Heart right ventricle (tissue), 16 donors: ENCODE measurements around the gene AURKAIP1. TPM values are rescaled to one million over a fixed set of nuclear protein-coding genes. Genes with fewer than 3 reads are reported as not detected.

Experiments
- ATAC-seq, 8 donors: fragments of 200-7000 bp; cut with Tn5 transposase; one replicate each; pipeline ENCODE4 v1.9.1; 2020; ENCODE audit warnings: mild to moderate bottlenecking in 8 of 8, moderate library complexity in 8 of 8, moderate number of reproducible peaks in 1 of 8
- DNase-seq, 2 donors: peaks; one replicate each; pipeline ENCODE4 v3.0.0-alpha.2; 2020
- H3K27ac ChIP-seq, 10 donors: fragments of 200-600 bp; sonication (generic) in 2 of 10; one replicate each; pipeline versions ENCODE4 v1.5.0 to v1.8.0; 2020 to 2022; ENCODE audit warnings: mild to moderate bottlenecking in 3 of 10
- H3K27me3 ChIP-seq, 7 donors: fragments of 200-600 bp; one replicate each; pipeline ENCODE4 v1.8.0; 2021 to 2022; ENCODE audit warnings: mild to moderate bottlenecking in 2 of 7
- H3K36me3 ChIP-seq, 9 donors: fragments of 200-600 bp; sonication (generic) in 1 of 9; one replicate each; pipeline versions ENCODE4 v1.5.0 to v1.8.0; 2020 to 2022; ENCODE audit warnings: mild to moderate bottlenecking in 2 of 9
- H3K4me1 ChIP-seq, 9 donors: fragments of 200-600 bp; sonication (generic) in 1 of 9; one replicate each; pipeline versions ENCODE4 v1.5.0 to v1.8.0; 2020 to 2022; ENCODE audit warnings: mild to moderate bottlenecking in 4 of 9
- H3K4me3 ChIP-seq, 10 donors: fragments of 200-600 bp; sonication (generic) in 2 of 10; one replicate each; pipeline versions ENCODE4 v1.5.0 to v1.8.0; 2020 to 2022; ENCODE audit warnings: mild to moderate bottlenecking in 7 of 10, moderate library complexity in 2 of 10
- H3K9me3 ChIP-seq, 11 donors: fragments of 200-600 bp in 10 of 11; sonication (generic) in 2 of 11; one replicate each; pipeline versions ENCODE4 v1.5.0 to v1.8.0; 2013 to 2022; ENCODE audit warnings: mild to moderate bottlenecking in 2 of 11, control low read depth in 1 of 11, moderate library complexity in 1 of 11
- WGBS, 2 donors: extraction: QIAGEN DNeasy Blood & Tissue Kit; methylation state at CpG; one replicate each; pipeline ENCODE4 v1.1.7; 2013; ENCODE audit warnings: inconsistent platforms in 1 of 2; 5-methylcytosine and 5-hydroxymethylcytosine counted together
- intact Hi-C, 10 donors: fragments of 100-400 bp; cut with DNase I; formaldehyde crosslinking; loops; one replicate each; pipeline versions ENCODE4 v1.11.1 to v1.14.2; 2022
- polyA plus RNA-seq, 2 donors: library from polyadenylated mRNA; stranded (reverse); fragments of 200-250 nt; gene quantifications; one replicate each; pipeline ENCODE4 v1.2.3, GENCODE V29; 2013
- total RNA-seq, 10 donors: library from RNA; stranded (reverse); fragmentation: NEBNext Ultra II Directional in 3 of 10; extraction: Animal tissue kit (Norgen Biotek cat#: 25700) in 3 of 10; gene quantifications; one replicate each; pipeline versions ENCODE4 v1.2.1 to v1.2.4, GENCODE V29; 2021 to 2023
- TF ChIP-seq, protein P1 (sequence below), 9 donors: fragments of 200-600 bp; sonication (generic) in 2 of 9; IDR thresholded peaks; one replicate each; pipeline versions ENCODE4 v1.5.0 to v1.8.0; 2021 to 2022; ENCODE audit warnings: antibody characterized with exemption in 9 of 9, mild to moderate bottlenecking in 5 of 9, moderate library complexity in 1 of 9
- donor health status: Arrhythmogenic right ventricular cardiomyopathy.
- donor health status: ischemic (EF 13 %, LVEDD 7.1; RV severe dilation, severe dysfunction).
- donor health status: healthy with polysubstance abuse.
- donor health status: DM: no; HTN: yes; CAD: no.
- donor health status: DM: no; HTN: no; CAD: no.
- donor health status: ischemic (EF 25% LVEDD 6.9; RV normal size, moderate dysfunction).
- donor health status: ischemic (EF 25% LVEDD 5.7; RV mildly dilated, moderate dysfunction).
- donor health status: healthy.
- donor health status: DM: yes; HTN: yes; CAD: no.
- donor health status: Ischemic cardiomyopathy.
- donor health status: ischemic (EF 35%, LVEDD 5.7; RV mildly dilated, moderate dysfunction).
- donor health status: nonischemic (EF 11% LVEDD 7.7; RV severe dilation, severe dysfunction).
- donor health status: DM: yes; HTN: yes; CAD: no.
- donor health status: PGD.
- donor health status: ischemic (EF 29% LVEDD 5.4; RV normal size, mild dysfunction).
- donor health status: nonischemic (EF 23%, LVEDD 6.1; RV moderate dilation, normal function).

The AURKAIP1 gene
- total and polyA plus RNA-seq, 12 donors = 176 to 528 (median 196) TPM

DNA sequence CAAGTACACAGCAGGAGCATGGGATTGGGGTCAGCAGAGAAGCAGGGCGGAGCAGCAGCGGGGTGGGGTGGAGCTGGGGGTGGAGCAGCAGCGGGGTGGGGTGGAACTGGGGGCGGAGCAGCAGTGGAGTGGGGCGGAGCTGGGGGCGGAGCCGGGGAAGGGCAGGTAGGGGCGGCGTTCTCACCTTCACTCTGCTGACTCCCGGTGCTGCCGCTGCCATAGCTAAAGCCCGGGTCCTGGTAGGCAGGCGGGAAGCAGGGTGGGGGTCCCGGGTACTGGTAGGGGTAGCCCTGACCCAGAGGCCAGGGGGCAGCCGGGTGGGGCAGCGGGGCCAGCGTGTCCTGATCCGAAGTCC is 37.2 kb downstream of the AURKAIP1 start:
- no peak overlapping the region for H3K4me3 ChIP-seq
- intact Hi-C loops = no loop called here
- WGBS, 2 donors = 82 to 86% methylated on average over 18 of the region's 18 CpGs
- DNase-seq (no peak), ATAC-seq (no peak)
- TF ChIP-seq, protein P1, sequence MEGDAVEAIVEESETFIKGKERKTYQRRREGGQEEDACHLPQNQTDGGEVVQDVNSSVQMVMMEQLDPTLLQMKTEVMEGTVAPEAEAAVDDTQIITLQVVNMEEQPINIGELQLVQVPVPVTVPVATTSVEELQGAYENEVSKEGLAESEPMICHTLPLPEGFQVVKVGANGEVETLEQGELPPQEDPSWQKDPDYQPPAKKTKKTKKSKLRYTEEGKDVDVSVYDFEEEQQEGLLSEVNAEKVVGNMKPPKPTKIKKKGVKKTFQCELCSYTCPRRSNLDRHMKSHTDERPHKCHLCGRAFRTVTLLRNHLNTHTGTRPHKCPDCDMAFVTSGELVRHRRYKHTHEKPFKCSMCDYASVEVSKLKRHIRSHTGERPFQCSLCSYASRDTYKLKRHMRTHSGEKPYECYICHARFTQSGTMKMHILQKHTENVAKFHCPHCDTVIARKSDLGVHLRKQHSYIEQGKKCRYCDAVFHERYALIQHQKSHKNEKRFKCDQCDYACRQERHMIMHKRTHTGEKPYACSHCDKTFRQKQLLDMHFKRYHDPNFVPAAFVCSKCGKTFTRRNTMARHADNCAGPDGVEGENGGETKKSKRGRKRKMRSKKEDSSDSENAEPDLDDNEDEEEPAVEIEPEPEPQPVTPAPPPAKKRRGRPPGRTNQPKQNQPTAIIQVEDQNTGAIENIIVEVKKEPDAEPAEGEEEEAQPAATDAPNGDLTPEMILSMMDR (IDR thresholded peaks at IDR 0.05) = no peak
- no peaks in the 10 kb centered on the region for H3K27me3 ChIP-seq
- peaks cover 0 to 63% (median 9%) of the 10 kb centered on the region in 9 donors for H3K36me3 ChIP-seq
- no peaks in the 10 kb centered on the region for H3K4me1 ChIP-seq
- no peak overlapping the region for H3K27ac ChIP-seq
- H3K9me3 ChIP-seq = no peaks in the 10 kb centered on the region

DNA sequence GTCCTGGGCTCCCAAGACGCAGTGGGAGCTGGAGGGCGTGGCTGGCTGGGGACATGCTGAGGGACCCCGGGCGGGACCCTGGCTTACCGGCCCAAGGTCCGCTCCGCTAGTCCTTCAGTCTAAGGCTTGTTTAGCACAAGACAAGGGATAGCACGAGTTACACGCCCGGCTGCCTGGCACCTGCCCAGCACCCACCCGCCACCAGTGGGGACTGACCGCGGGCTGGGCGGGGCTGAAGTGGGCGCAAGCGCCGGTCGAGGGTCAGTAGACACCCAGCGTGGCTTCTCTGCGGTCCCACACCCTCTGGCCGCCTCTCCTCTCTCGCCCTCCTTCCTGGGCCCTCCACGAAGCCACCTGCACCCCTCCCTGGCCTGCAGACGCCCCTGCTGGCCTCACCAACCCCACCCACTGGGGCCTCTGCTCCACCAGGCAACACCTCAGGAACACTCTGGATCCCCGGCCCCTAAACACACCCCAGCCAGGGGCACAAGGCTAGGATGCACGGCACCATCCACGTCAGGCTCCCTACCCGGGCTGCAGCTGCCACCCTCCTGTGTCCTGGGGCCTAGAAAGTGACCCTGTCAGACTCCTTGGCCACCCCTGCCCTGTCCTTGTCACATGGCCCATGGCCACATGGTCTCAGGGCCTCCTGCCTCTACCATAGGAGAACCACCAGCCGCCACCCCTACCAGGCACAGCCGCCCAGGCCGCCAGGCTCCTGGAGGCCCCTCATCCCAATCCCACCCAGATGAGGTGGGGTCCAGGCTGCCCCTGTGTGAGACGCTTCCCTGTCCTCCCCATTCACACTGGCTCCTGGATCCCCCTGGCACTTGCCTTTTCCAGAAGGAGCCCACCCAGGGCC is 37.8 kb downstream of the AURKAIP1 start:
- Histone ChIP-seq H3K9me3 (no peaks in the 10 kb centered on the region), H3K4me1 (no peaks in the 10 kb centered on the region), H3K27me3 (no peaks in the 10 kb centered on the region), H3K4me3 (no peak overlapping the region), H3K36me3 (peaks cover 0 to 62% (median 9%) of the 10 kb centered on the region in 9 donors), H3K27ac (no peak overlapping the region)
- TF ChIP-seq, protein P1 (IDR thresholded peaks at IDR 0.05) = no peak
- DNase-seq (no peak), ATAC-seq (no peak)
- intact Hi-C loops = no loop called here
- WGBS, 2 donors = 96 to 97% methylated on average over 30 to 32 of the region's 32 CpGs

DNA sequence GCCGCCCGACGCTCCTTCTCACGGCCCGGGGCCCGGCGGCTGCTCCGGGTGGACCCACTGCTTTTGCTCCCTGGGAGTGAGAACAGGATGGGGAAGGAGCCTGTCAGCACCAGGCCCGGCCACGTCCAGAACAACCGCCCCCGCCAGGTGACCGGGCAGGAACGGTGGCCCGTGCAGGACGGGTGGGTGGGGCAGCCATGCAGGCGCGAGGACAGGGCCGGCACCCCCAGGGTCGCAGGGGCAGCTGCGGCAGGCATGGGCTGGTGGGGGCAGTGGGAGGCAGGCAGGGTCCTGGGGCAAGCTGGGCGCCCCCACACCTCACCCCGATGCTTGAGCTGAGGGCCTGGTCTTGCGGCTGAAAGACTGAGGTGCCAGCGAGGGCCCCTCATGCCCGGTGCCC is 38.6 kb downstream of the AURKAIP1 start:
- no peak for DNase-seq
- 88 to 93% methylated on average over 18 to 26 of the region's 26 CpGs for WGBS, 2 donors

DNA sequence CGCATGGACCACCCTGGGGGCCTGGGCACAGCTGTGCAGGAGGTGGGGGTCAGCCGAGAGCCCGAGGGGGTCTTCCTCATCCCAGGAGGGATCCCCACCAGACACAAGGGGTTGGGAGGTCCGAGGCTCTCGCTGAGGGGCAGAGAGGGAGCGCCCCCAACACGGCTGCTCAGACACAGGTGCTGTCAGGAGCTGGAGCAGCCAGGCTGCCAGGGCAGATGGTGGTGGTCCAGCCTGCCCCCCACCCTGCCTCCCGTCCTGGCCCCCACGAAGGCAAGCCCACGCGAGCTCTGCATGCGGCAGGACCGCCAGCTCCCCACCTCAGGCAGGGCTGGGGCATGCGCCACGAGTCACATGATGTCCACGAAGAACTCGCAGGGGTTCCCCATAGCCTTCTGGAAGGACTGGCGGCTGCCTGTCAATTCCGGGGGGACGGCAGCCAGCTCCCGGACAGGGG is 39.2 kb downstream of the AURKAIP1 start:
- 88 to 90% methylated on average over 21 of the region's 21 CpGs for WGBS, 2 donors

More for the DNA sequence above, 38.6 kb downstream of the AURKAIP1 start:
- Histone ChIP-seq H3K36me3 (peaks cover 0 to 55% (median 9%) of the 10 kb centered on the region in 9 donors), H3K27ac (no peak overlapping the region), H3K9me3 (no peaks in the 10 kb centered on the region), H3K27me3 (no peaks in the 10 kb centered on the region), H3K4me1 (peaks cover 0 to 2% (median 0%) of the 10 kb centered on the region in 9 donors), H3K4me3 (no peak overlapping the region)
- no peak for ATAC-seq
- TF ChIP-seq, protein P1 (IDR thresholded peaks at IDR 0.05) = no peak
- intact Hi-C loops = no loop called here

More for the DNA sequence above, 39.2 kb downstream of the AURKAIP1 start:
- TF ChIP-seq, protein P1 (IDR thresholded peaks at IDR 0.05) = no peak
- Histone ChIP-seq H3K27me3 (no peaks in the 10 kb centered on the region), H3K27ac (no peak overlapping the region), H3K36me3 (peaks cover 0 to 51% (median 9%) of the 10 kb centered on the region in 9 donors), H3K4me1 (peaks cover under 1 to 8% (median 4%) of the 10 kb centered on the region in 9 donors), H3K9me3 (no peaks in the 10 kb centered on the region), H3K4me3 (no peak overlapping the region)
- intact Hi-C loops = no loop called here
- DNase-seq = no peak
- ATAC-seq = no peak
